ENCODE results near the gene TTLL11. TPM values are rescaled to one million over a fixed set of nuclear protein-coding genes. Genes with fewer than 3 reads are reported as not detected.
A peak's percentile ranks its signal among the peaks of the same experiment; 100 is the strongest.

Gene TTLL11
- polyA plus RNA-seq (ENCODE audit: insufficient read length), result 30.4 TPM

GRCh38 chr9:122092611-122093506 is at the start of gene TTLL11:
Gene TTLL11, minus strand, starts transcription at chr9:122093308. Its CDS starts 160 bp downstream, at chr9:122093148.
- peak; percentile 79 for DNase-seq (ENCODE audit: low read depth)

GRCh38 chr9:122141671-122142070 is 48.6 kb upstream of the TTLL11 start:
- no peak for DNase-seq (ENCODE audit: low read depth)

GRCh38 chr9:122140368-122141193 is 47.5 kb upstream of the TTLL11 start:
- DNase-seq (ENCODE audit: low read depth), result no peak

- DNase-seq (ENCODE audit: low read depth), result no peak
Measured at GRCh38 chr9:122138560-122139268, 45.6 kb upstream of the TTLL11 start.

- DNase-seq (ENCODE audit: low read depth), result no peak
Measured at GRCh38 chr9:122135529-122135859, 42.4 kb upstream of the TTLL11 start.

- DNase-seq (ENCODE audit: low read depth), result no peak
Measured at GRCh38 chr9:122134822-122135528, 41.9 kb upstream of the TTLL11 start.

GRCh38 chr9:122133984-122134535 is 41.0 kb upstream of the TTLL11 start:
- no peak for DNase-seq (ENCODE audit: low read depth)

- no peak for DNase-seq (ENCODE audit: low read depth)
Measured at GRCh38 chr9:122133263-122133983, 40.3 kb upstream of the TTLL11 start.

GRCh38 chr9:122132539-122132938 is 39.4 kb upstream of the TTLL11 start:
- no peak for DNase-seq (ENCODE audit: low read depth)

GRCh38 chr9:122131401-122132001 is 38.4 kb upstream of the TTLL11 start:
- no peak for DNase-seq (ENCODE audit: low read depth)

- no peak for DNase-seq (ENCODE audit: low read depth)
Measured at GRCh38 chr9:122130837-122131236, 37.7 kb upstream of the TTLL11 start.

GRCh38 chr9:122129969-122130368 is 36.9 kb upstream of the TTLL11 start:
- DNase-seq (ENCODE audit: low read depth), result no peak

GRCh38 chr9:122128969-122129343 is 35.8 kb upstream of the TTLL11 start:
- no peak for DNase-seq (ENCODE audit: low read depth)

- no peak for DNase-seq (ENCODE audit: low read depth)
Measured at GRCh38 chr9:122128007-122128968, 35.2 kb upstream of the TTLL11 start.

GRCh38 chr9:122127396-122127798 is 34.3 kb upstream of the TTLL11 start:
- no peak for DNase-seq (ENCODE audit: low read depth)

- no peak for DNase-seq (ENCODE audit: low read depth)
Measured at GRCh38 chr9:122126331-122127261, 33.5 kb upstream of the TTLL11 start.

GRCh38 chr9:122125509-122126330 is 32.6 kb upstream of the TTLL11 start:
- no peak for DNase-seq (ENCODE audit: low read depth)

All from forelimb muscle (tissue), 1 donor.